GM19372 (cell line): Measurements from ENCODE around the gene TECPR1.
"Not testable (repeated sequence)": the region's sequence is repeated elsewhere in the genome, so short reads cannot be mapped to it uniquely, and the experiment has no call there.

Experiments used
- ATAC-seq: cut with Tn5 transposase; IDR thresholded peaks from one replicate; pipeline ENCODE4 v1.9.1; 2021; ENCODE audit warnings: mild to moderate bottlenecking, low read depth, moderate library complexity; ENCODE audit not compliant: unreplicated experiment

Gene TECPR1

GRCh38 chr7:98229991-98230745 lies 21.9 kb downstream of the TECPR1 start:
- no peak for ATAC-seq

GRCh38 chr7:98229441-98229840 lies 22.6 kb downstream of the TECPR1 start:
- no peak for ATAC-seq

GRCh38 chr7:98228801-98229200 lies 23.2 kb downstream of the TECPR1 start:
- ATAC-seq, result no peak

- no peak for ATAC-seq
Measured at GRCh38 chr7:98227939-98228338, 24.1 kb downstream of the TECPR1 start.

GRCh38 chr7:98225913-98226614 lies 26.0 kb downstream of the TECPR1 start:
- no peak for ATAC-seq

GRCh38 chr7:98224701-98225181 lies 27.3 kb downstream of the TECPR1 start:
- no peak for ATAC-seq

GRCh38 chr7:98223898-98224700 lies 27.9 kb downstream of the TECPR1 start:
- no peak for ATAC-seq

- ATAC-seq, result no peak
Measured at GRCh38 chr7:98223351-98223897, 28.6 kb downstream of the TECPR1 start.

GRCh38 chr7:98222533-98223195 lies 29.4 kb downstream of the TECPR1 start:
- no peak for ATAC-seq

- ATAC-seq, result no peak
Measured at GRCh38 chr7:98221611-98222532, 30.2 kb downstream of the TECPR1 start.

- ATAC-seq, result not testable (repeated sequence)
Measured at GRCh38 chr7:98219382-98219781, 32.6 kb downstream of the TECPR1 start.

GRCh38 chr7:98217623-98218582 lies 34.1 kb downstream of the TECPR1 start:
- ATAC-seq, result no peak

- ATAC-seq, result no peak
Measured at GRCh38 chr7:98216941-98217622, 35.0 kb downstream of the TECPR1 start.

GRCh38 chr7:98215561-98216495 lies 36.2 kb downstream of the TECPR1 start:
- no peak for ATAC-seq

GRCh38 chr7:98214811-98215321 lies 37.2 kb downstream of the TECPR1 start:
- no peak for ATAC-seq
